Ovary (tissue), 3 donors: Measurements from ENCODE around the gene ST6GALNAC3.

Experiments
- CTCF ChIP-seq, 3 donors: fragments of 450-650 bp in 2 of 3; fragments of 200-600 bp in 1 of 3; IDR thresholded peaks; one replicate each; pipeline versions ENCODE4 v1.5.1 to v1.8.0; 2016 to 2022; ENCODE audit warnings: antibody characterized with exemption in 3 of 3, mild to moderate bottlenecking in 1 of 3
- POLR2A ChIP-seq: fragments of 450-650 bp; IDR thresholded peaks from one replicate; pipeline ENCODE4 v1.6.1; 2017; ENCODE audit warnings: antibody characterized with exemption, mild to moderate bottlenecking, moderate library complexity
- donor health status: DM: no; HTN: no; CAD: no.

- TF ChIP-seq CTCF (IDR thresholded peaks at IDR 0.05) (no peak), POLR2A (no peak)
These were observed 101.5 kb downstream of the ST6GALNAC3 start for GRCh38 chr1:76176000-76176399.
